ENCODE measurements around the gene MCEMP1.

MCEMP1 gene

GRCh38 chr19:7699417-7700401, 22.8 kb downstream of the MCEMP1 start:
- DNase-seq, result no peak

DNA sequence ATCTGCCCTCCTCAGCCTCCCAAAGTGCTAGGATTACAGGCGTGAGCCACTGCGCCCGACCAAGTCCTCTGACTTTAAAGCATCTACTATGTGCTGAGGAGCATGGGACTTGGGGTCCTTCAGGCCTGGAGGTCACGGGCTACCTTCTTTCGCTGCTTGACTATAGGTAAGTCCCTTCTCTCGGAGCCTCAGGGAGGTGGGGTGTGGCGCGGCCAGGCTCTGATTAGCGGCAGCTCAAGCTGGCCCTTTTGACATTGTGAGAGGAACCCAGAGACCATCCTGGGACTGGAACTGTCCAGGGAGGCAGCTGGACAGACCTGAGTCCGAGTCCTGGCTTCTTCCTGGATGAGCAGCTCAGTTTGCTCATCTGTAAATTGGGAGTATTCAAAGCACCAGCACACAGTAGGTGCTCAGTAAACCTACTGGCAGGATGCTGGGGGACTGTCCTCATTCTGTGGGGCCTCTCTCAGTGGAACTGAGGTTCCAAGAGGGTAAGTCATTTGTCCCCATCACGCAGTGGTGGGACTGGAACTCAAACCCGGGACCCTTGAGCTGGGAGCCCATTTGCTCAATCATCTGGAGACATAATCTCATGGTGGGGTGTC, 24.3 kb downstream of the MCEMP1 start:
- no peak for DNase-seq

GRCh38 chr19:7701654-7702457, 25.0 kb downstream of the MCEMP1 start, which contains the start of gene FCER2:
FCER2 (minus strand) TSS chr19:7702131; CDS start chr19:7699760, 2,371 bp downstream.
- no peak for DNase-seq

DNA sequence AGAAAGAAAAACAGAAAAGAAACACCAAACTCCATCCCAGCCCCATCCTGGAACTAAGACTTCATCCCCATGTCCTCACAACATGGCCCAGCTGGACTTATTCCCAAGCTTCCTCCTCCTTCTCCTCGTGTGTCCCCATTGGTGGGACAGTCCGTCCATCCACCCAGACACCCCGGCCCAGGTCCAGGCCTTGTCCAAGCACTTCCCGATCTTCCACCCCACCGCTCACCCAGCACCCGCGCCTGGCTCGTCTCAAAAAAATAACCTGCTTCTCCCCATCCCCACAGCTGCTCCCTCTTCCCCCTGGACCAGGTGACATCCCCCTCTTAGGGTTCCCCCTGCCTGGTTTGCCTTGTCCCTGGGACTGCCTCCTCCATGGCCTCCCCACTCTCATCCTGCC, 26.4 kb downstream of the MCEMP1 start:
- no peak for DNase-seq

DNA sequence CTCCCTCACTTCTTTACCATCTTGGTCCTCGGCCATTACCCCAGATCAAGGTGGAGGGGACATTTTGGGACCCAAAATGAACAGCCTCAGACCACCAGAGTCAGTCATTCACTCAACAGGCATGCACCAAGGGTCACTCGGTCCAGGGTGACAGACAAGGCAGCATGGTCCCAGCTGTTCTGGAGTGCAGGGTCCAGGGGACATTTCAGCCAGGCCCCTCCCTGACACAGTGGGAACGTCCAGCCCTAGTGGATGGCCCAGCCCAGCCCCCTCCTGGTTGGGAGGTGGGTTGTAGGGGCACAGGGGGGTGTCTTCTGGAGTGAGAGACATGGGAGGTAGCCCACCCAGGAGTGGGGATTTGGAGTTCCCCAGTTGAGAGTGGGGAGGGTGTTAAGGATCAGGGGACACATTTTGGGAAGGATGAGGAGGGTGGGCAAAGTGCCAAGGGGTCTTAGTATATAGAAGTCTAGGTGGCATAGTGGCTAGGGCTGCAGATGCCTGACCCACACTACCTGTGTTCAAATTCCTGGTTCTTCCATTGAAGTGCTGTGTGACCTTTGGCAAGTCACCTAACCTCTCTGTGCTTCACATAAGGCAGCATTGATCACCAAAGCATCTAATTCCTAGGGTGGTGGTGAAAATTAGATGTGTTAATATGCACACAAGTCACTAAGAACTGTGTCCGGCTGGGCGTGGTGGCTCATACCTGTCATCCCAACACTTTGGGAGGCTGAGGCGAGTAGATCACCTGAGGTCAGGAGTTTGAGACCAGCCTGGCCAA, 27.6 kb downstream of the MCEMP1 start:
- DNase-seq, result no peak

- no peak for DNase-seq
Measured at GRCh38 chr19:7705387-7706187, 28.7 kb downstream of the MCEMP1 start.

DNA sequence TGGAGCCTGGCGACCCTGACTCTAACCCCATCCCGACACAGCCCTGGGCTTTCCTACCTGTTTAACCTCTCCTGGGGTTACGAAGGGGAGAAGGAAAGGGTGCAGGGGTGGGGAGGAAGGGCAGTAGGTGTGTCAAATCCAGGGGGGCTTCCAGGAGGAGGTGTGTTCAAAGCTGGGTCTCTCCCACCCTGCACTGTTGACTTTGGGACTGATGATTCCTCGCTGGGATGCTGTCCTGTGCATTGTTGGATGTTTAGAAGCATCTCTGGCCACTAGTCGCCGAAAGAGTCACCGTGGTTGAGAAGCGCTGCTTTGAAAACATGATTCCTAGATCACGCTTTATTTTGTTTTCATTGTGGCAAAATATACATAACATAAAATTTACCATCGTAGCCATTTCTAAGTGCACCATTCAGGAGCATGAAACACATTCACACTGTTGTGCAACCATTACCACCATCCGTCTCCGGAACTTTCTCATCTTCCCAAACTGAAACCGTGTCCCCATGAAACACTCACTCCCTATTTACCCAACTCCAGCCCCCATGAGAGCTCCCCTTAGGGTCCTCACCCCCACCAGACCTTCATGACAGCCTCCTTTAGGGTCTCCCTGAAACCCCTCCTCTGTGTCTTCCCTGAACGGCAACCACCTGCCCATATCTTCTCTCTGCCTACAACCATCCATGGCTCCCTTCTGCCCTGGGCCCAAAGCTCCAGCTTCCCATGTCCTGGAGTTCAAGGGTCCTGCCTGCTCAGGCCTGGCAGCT, 29.5 kb downstream of the MCEMP1 start:
- no peak for DNase-seq

- no peak for DNase-seq
Measured at GRCh38 chr19:7706955-7707456, 30.1 kb downstream of the MCEMP1 start.

- DNase-seq, result no peak
Measured at GRCh38 chr19:7709932-7710460, 33.1 kb downstream of the MCEMP1 start.

DNA sequence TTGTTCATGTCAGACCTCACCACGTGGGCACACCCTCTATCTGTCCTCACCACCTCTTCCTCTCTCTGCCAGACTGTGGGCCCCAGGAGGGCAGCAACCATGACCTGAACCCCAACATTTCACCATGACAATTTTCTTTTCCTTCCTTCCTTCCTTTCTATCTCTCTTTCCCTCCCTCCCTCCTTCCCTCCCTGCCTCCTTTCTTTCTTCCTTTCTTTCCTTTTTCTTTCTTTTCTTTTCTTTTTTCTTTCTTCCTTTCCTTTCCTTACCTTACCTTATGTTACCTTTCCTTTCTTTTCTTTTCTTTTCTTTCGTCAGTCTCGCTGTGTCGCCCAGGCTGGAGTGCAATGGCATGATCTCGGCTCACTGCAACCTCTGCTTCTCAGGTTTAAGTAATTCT, 33.7 kb downstream of the MCEMP1 start:
- DNase-seq, result no peak

DNA sequence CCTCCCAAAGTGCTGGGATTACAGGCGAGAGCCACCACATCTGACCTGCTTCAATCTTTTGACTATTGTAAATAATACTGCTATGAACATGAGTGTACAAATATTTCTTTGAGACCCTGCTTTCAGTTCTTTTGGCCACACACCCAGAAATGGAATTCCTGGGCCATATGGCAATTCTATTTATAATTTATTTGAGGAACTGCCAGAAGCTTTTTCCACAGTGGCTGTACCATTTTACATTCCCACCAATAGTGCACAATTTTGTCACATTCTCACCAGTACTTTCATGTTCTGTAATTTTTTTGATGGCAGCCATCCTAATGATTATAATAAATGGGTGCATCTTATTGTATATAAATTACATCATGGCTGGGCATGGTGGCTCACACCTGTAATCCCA, 38.8 kb downstream of the MCEMP1 start:
- DNase-seq, result no peak

DNA sequence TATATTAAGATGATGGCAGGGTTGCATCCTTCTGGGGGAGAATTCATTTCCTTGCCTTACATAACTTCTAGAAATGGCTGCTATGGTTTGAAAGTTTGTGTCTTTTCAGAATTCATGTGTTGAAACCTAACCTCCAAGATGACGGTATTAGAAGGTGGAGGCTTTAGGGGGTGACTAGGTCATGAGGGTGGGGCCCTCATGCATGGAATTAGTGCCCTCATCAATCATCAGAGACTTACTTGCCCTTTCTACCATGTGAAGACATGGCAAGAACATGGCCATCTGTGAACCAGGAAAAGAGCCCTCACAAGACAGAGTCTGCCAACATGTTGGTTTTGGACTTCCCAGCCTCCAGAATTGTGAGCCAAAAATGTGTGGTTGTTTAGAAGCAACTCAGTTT, 39.9 kb downstream of the MCEMP1 start:
- no peak for DNase-seq

DNA sequence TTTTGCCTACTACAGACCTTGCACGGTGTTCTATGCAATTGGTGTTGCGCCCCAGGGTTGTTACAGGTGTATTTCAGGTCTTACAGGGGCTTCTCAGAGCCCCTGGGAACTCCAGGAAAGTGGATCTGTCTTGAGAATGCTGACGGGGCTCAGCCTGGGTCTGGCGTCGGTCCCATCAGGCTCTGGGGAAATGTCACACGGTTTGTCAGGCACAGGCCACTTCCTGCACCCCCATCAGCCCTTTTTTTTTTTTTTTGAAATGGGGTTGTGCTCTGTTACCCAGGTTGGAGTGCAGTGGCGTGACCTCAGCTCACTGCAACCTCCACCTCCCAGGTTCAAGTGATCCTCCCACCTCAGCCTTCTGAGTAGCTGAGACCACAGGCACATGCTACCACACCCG, 41.8 kb downstream of the MCEMP1 start:
- no peak for DNase-seq

GRCh38 chr19:7720351-7720750, 43.5 kb downstream of the MCEMP1 start:
- DNase-seq, result no peak

DNA sequence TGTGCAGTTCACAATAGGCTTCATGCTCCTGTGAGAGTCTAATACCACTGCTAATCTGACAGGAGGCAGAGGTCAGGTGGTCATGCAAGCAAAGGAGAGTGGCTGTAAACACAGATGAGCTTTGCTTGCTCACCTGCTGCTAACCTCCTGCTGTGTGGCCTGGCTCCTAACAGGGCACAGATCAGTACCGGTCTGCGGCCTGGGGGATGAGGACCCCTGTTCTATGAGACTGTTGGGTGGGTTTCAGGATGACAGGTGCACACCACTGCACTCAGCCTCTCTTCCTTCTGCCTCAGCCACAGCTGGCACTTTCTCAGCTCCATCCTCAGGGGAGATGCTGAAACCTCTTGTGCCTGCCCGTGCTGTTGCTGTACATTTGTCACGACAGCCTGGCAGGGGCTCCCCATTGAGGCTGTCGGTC, 45.4 kb downstream of the MCEMP1 start:
- DNase-seq, result no peak

- DNase-seq, result no peak
Measured at GRCh38 chr19:7725791-7726190, 48.9 kb downstream of the MCEMP1 start.

GRCh38 chr19:7729211-7729610, 52.3 kb downstream of the MCEMP1 start:
- no peak for DNase-seq

Data from fibroblast of skin of right biceps (primary cell).